HG02840 (cell line): ENCODE measurements around the gene MINK1.
"Not testable (repeated sequence)": the region's sequence is repeated elsewhere in the genome, so short reads cannot be mapped to it uniquely, and the experiment has no call there.

Experiments used
- ATAC-seq: cut with Tn5 transposase; IDR thresholded peaks from one replicate; pipeline ENCODE4 v1.9.1; 2021; ENCODE audit warnings: mild to moderate bottlenecking, moderate library complexity, moderate number of reproducible peaks; ENCODE audit not compliant: unreplicated experiment, low FRiP score

MINK1 gene

GRCh38 chr17:4896332-4897197, 63.4 kb downstream of the MINK1 start:
- ATAC-seq, result no peak

GRCh38 chr17:4897198-4897687, 64.1 kb downstream of the MINK1 start:
- no peak for ATAC-seq

- no peak for ATAC-seq
These were observed 64.6 kb downstream of the MINK1 start for GRCh38 chr17:4897785-4898184.

GRCh38 chr17:4898351-4898750, 65.2 kb downstream of the MINK1 start:
- ATAC-seq, result no peak

GRCh38 chr17:4898927-4899326, 65.8 kb downstream of the MINK1 start:
- no peak for ATAC-seq

GRCh38 chr17:4899341-4900230, 66.4 kb downstream of the MINK1 start, which contains the start of gene C17orf107:
Gene C17orf107 (plus strand): TSS chr17:4899536. CDS start chr17:4899763, 227 bp downstream.
- no peak for ATAC-seq

- ATAC-seq, result no peak
These were observed 67.3 kb downstream of the MINK1 start for GRCh38 chr17:4900231-4901107.

- no peak for ATAC-seq
These were observed 68.0 kb downstream of the MINK1 start for GRCh38 chr17:4901108-4901647.

GRCh38 chr17:4901648-4902344, 68.7 kb downstream of the MINK1 start:
- ATAC-seq, result no peak

- no peak for ATAC-seq
These were observed 69.4 kb downstream of the MINK1 start for GRCh38 chr17:4902540-4902939.

GRCh38 chr17:4903051-4903818, 70.1 kb downstream of the MINK1 start, which contains the start of gene CHRNE:
Gene CHRNE (minus strand): TSS chr17:4903098. CDS start chr17:4903063, 35 bp downstream.
- no peak for ATAC-seq

GRCh38 chr17:4906642-4907041, 73.5 kb downstream of the MINK1 start:
- not testable (repeated sequence) for ATAC-seq

- no peak for ATAC-seq
These were observed 75.2 kb downstream of the MINK1 start for GRCh38 chr17:4908301-4908700.

GRCh38 chr17:4908711-4909496, 75.8 kb downstream of the MINK1 start:
- no peak for ATAC-seq

GRCh38 chr17:4913994-4914393, 80.9 kb downstream of the MINK1 start:
- ATAC-seq, result no peak

- ATAC-seq, result not testable (repeated sequence)
These were observed 81.4 kb downstream of the MINK1 start for GRCh38 chr17:4914551-4914950.

GRCh38 chr17:4919511-4920047, 86.4 kb downstream of the MINK1 start:
- no peak for ATAC-seq
